Common myeloid progenitor, CD34-positive (primary cell): ENCODE results near the gene ZBTB1.

ENCODE experiments used
- CTCF ChIA-PET: fragments of 350-600 bp; sonication (Branson Sonifier 250); formaldehyde crosslinking; loops from one replicate; lab custom pipeline; 2021; ENCODE audit warnings: antibody characterized with exemption; lab: Charles Lee
- POLR2A ChIA-PET: fragments of 350-600 bp; sonication (Branson Sonifier 250); formaldehyde crosslinking; loops from one replicate; lab custom pipeline; 2021; ENCODE audit warnings: antibody characterized with exemption; lab: Charles Lee
- DNase-seq, 3 donors: peaks; one replicate each; pipeline versions ENCODE4 v3.0.0 to v3.0.0-alpha.2; 2013
- H3K27ac ChIP-seq, 2 experiments: 1 replicate in 1 of 2; 2 replicates in 1 of 2; pipeline ENCODE4 v1.7.0; 2013; ENCODE audit warnings: inconsistent platforms in 2 of 2, low read length in 2 of 2, mild to moderate bottlenecking in 2 of 2, low read depth in 1 of 2, moderate library complexity in 1 of 2; ENCODE audit not compliant: severe bottlenecking in 2 of 2, insufficient read depth in 1 of 2, poor library complexity in 1 of 2
- H3K27me3 ChIP-seq, 5 experiments: replicated peaks in 2 of 5; 1 replicate in 3 of 5; 2 replicates in 2 of 5; pipeline versions ENCODE4 v1.6.1 to v1.7.0; 2013; ENCODE audit warnings: low read length in 4 of 5, mild to moderate bottlenecking in 2 of 5, moderate library complexity in 2 of 5, inconsistent platforms in 1 of 5; ENCODE audit not compliant: insufficient read depth in 5 of 5, control insufficient read depth in 4 of 5
- H3K36me3 ChIP-seq, 4 experiments: 1 replicate in 2 of 4; 2 replicates in 2 of 4; pipeline versions ENCODE4 v1.6.1 to v1.7.0; 2013; ENCODE audit warnings: low read length in 3 of 4, control low read depth in 1 of 4, mild to moderate bottlenecking in 1 of 4; ENCODE audit not compliant: control insufficient read depth in 4 of 4, insufficient read depth in 4 of 4
- H3K4me1 ChIP-seq, 4 experiments: 1 replicate in 3 of 4; 2 replicates in 1 of 4; pipeline versions ENCODE4 v1.6.1 to v1.7.1; 2013; ENCODE audit warnings: low read length in 3 of 4, mild to moderate bottlenecking in 3 of 4, control low read depth in 1 of 4, inconsistent platforms in 1 of 4, moderate library complexity in 1 of 4; ENCODE audit not compliant: control insufficient read depth in 4 of 4, insufficient read depth in 4 of 4; ENCODE audit errors: control extremely low read depth in 1 of 4
- H3K4me3 ChIP-seq, 7 experiments: 1 replicate in 4 of 7; 2 replicates in 3 of 7; pipeline versions ENCODE4 v1.5.1 to v1.7.0; 2013; ENCODE audit warnings: mild to moderate bottlenecking in 7 of 7, low read length in 6 of 7, moderate library complexity in 6 of 7, inconsistent platforms in 2 of 7, low read depth in 2 of 7, control low read depth in 1 of 7; ENCODE audit not compliant: insufficient read depth in 4 of 7, control insufficient read depth in 1 of 7; ENCODE audit errors: extremely low read depth in 1 of 7
- H3K9me3 ChIP-seq, 5 experiments: 1 replicate in 4 of 5; 2 replicates in 1 of 5; pipeline versions ENCODE4 v1.6.1 to v1.7.1; 2013; ENCODE audit warnings: low read length in 4 of 5, mild to moderate bottlenecking in 2 of 5, inconsistent platforms in 1 of 5, low read depth in 1 of 5, moderate library complexity in 1 of 5; ENCODE audit not compliant: control insufficient read depth in 4 of 5, insufficient read depth in 2 of 5; ENCODE audit errors: control extremely low read depth in 1 of 5
- WGBS: methylation state at CpG from one replicate; pipeline ENCODE4 v1.1.5; 2013; ENCODE audit not compliant: insufficient coverage; 5-methylcytosine and 5-hydroxymethylcytosine counted together

Gene ZBTB1

DNA sequence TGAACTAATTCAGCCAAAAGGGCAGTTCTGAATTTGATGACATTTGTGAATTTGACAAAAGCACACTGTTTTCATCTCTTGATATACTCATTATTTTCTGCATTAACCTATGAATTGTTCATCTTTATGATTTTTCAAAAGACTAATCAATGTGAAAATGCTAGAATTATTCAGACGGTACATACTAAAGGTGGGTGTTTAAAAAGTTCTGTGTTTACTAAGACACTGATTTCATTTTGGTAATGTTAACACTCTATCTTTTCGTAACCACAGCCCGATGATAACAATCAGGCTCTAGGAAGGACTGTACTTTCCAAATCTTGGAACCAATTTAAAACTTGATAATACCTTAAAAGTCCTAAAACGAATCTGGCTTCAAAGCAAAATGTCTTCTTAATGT is 29.9 kb upstream of the ZBTB1 start:
- no peaks in the 10 kb centered on the region for H3K9me3 ChIP-seq
- no peak overlapping the region for H3K27ac ChIP-seq
- DNase-seq = no peak
- CTCF ChIA-PET = interaction anchor here (1.0 to 7.3 kb wide), 3 partner anchors 9 to 130 kb away, joined by 3 to 66 read pairs (median 3); no protein-coding TSS in a partner anchor
- no peak overlapping the region for H3K4me3 ChIP-seq
- WGBS = 92% methylated on average over 2 of the region's 4 CpGs
- H3K27me3 ChIP-seq = no peaks in the 10 kb centered on the region
- H3K4me1 ChIP-seq = no peaks in the 10 kb centered on the region
- POLR2A ChIA-PET = no interaction called here
- peaks cover 0 to 4% (median 0%) of the 10 kb centered on the region in 4 experiments for H3K36me3 ChIP-seq

DNA sequence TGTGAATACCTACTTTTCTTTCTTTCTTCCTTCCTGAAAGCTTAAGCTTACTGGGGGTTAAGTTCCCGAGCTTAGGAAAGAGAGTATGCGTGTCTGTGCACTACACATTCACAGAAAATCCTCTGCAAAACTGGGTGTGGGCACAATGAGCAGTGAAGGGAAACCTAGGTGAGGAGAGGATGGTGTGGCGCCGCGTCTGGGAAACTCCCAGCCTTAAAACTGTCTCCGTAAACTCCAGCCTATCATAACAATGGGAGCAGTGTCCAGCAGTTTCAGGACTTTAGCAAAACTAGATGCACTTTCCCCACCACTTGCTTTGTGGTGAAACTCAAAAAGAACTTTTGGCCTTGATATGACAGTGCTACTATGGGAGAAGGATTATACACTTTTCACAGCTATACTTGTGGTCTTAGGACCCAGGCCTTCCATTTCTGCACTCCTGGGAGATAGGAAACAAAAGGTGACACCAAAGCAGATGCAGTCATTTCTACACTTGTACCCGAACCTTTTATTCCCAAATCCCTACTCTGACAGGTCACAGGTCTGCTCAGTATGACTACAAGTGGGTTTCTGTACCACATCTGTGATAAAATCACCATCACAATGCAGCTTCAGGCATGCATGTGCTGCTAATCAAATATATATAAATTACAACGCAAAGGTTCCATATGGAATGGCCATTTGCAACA is 28.8 kb upstream of the ZBTB1 start:
- DNase-seq = no peak
- Histone ChIP-seq H3K9me3 (no peaks in the 10 kb centered on the region), H3K4me3 (no peak overlapping the region), H3K27ac (no peak overlapping the region), H3K36me3 (peaks cover 0 to 6% (median 3%) of the 10 kb centered on the region in 4 experiments), H3K27me3 (no peaks in the 10 kb centered on the region), H3K4me1 (no peaks in the 10 kb centered on the region)
- ChIA-PET CTCF (interaction anchor here (0.8 to 7.3 kb wide), 5 partner anchors 10 to 131 kb away, joined by 3 to 66 read pairs (median 9); no protein-coding TSS in a partner anchor), POLR2A (no interaction called here)
- WGBS = 100% methylated on average over 2 of the region's 8 CpGs

DNA sequence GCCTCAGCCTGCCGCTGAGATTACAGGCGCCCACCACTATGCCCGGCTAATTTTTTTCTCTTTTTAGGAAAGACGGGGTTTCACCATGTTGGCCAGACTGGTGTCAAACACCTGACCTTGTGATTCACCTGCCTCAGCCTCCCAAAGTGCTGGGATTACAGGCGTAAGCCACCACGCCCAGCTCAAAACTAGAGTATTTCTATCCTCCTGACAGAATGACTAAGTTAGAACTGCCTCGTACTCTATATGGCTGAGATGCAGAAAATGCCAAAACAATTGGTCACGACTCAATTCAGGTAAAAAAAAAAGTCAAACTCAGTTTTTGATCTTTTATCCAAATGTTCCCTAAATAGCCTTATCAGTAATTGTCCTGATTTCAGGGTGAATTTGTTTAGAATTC is 28.1 kb upstream of the ZBTB1 start:
- Histone ChIP-seq H3K9me3 (no peaks in the 10 kb centered on the region), H3K4me3 (no peak overlapping the region), H3K27ac (no peak overlapping the region), H3K36me3 (peaks cover 0 to 6% (median 3%) of the 10 kb centered on the region in 4 experiments), H3K27me3 (no peaks in the 10 kb centered on the region), H3K4me1 (no peaks in the 10 kb centered on the region)
- DNase-seq = no peak
- WGBS = 98% methylated on average over 6 of the region's 8 CpGs
- ChIA-PET CTCF (interaction anchor here (0.8 to 7.3 kb wide), 5 partner anchors 9 to 132 kb away, joined by 3 to 66 read pairs (median 9); no protein-coding TSS in a partner anchor), POLR2A (no interaction called here)

DNA sequence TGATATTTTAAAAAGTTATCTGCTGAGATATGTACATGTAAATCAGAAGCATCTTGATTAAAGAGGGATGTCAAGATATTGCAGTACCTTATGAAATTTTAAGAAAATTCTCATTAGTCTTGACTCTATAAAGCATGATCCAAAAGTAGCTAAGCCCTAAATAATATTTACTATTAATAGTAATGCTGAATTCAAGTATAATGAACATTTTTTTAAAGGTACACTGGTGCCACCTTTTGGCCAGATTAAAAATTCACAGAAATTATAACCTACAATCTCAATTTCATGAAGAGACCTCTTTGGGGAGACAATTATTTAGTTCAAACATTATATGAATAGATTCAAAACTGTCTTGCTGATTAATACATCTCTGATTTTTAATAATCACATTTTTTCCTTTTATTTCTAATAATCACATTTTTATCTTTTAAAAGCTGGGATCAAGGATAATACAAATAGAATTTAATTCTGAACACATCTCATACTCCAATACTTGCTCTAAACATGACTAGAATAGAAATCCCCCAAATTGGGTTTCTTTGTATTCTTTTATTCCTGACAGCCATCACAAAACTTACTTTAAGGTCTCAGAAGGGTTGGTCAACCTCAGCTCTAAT is 25.8 kb upstream of the ZBTB1 start:
- POLR2A ChIA-PET = no interaction called here
- CTCF ChIA-PET = interaction anchor here (0.9 to 7.3 kb wide), 20 partner anchors 9 to 175 kb away, joined by 3 to 66 read pairs (median 6); partner anchors contain the start of gene AKAP5
- H3K4me1 ChIP-seq = no peaks in the 10 kb centered on the region
- DNase-seq = peak; percentile 30 to 63 (median 42)
- H3K36me3 ChIP-seq = peaks cover 0 to 6% (median 3%) of the 10 kb centered on the region in 4 experiments
- H3K27me3 ChIP-seq = no peaks in the 10 kb centered on the region
- H3K9me3 ChIP-seq = no peaks in the 10 kb centered on the region
- no peak overlapping the region for H3K4me3 ChIP-seq
- no peak overlapping the region for H3K27ac ChIP-seq

DNA sequence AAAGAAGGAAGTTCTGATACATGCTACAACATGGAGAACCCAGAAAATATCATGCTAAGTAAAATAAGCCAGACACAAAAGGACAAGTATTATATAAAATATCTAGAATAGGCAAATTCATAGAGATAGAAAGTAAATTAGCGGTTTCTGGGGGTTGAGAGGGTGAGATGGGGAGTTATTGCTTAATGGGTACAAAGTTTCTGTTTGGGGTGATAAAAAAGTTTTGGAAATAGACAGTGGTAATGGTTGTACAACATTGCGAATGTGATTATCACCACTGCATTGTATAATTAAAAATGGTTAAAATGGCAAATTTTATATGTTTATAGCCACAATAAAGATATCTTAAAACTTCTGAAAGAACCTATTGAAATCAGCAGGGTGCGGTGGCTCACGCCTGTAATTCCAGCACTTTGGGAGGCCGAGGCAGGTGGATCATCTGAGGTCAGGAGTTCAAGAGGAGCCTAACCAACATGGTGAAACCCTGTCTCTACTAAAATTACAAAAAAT is 15.9 kb upstream of the ZBTB1 start:
- Histone ChIP-seq H3K4me3 (no peak overlapping the region), H3K9me3 (no peaks in the 10 kb centered on the region), H3K36me3 (peaks cover 6 to 32% (median 26%) of the 10 kb centered on the region in 4 experiments), H3K4me1 (no peaks in the 10 kb centered on the region), H3K27ac (no peak overlapping the region), H3K27me3 (no peaks in the 10 kb centered on the region)
- ChIA-PET CTCF (interaction anchor here (1.0 to 3.6 kb wide), 4 partner anchors 10 to 26 kb away, joined by 3 to 14 read pairs (median 3); no protein-coding TSS in a partner anchor), POLR2A (no interaction called here)
- 100% methylated on average over 1 of the region's 5 CpGs for WGBS
- no peak for DNase-seq

DNA sequence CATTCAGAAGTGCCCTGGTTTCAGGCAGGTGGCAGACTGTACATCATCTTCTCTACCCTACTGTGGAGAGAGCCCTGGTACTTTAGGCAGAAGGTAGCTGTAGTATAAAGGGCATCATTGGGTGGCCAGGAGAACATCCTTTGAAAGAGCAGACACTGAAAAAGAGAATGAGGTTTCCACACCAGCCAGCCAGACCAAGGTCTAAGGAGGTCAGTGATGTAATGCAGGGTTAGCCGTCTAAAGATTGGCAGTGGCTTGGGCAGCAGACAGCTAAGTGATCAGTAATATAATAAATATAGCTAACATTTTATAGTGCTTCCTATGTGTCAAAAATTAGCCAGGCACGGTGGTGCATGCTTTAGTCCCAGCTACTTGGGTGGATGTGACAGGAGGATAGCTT is 12.9 kb upstream of the ZBTB1 start:
- Histone ChIP-seq H3K36me3 (peaks cover 8 to 35% (median 27%) of the 10 kb centered on the region in 4 experiments), H3K27me3 (no peaks in the 10 kb centered on the region), H3K9me3 (no peaks in the 10 kb centered on the region), H3K27ac (no peak overlapping the region), H3K4me3 (no peak overlapping the region), H3K4me1 (no peaks in the 10 kb centered on the region)
- ChIA-PET CTCF (interaction anchor here (1.5 to 3.6 kb wide), 4 partner anchors 10 to 68 kb away, joined by 3 to 14 read pairs (median 5); no protein-coding TSS in a partner anchor), POLR2A (no interaction called here)
- WGBS = 100% methylated on average over 1 of the region's 2 CpGs
- DNase-seq = no peak
